ENCODE results near the gene RGS16. TPM values are rescaled to one million over a fixed set of nuclear protein-coding genes. Genes with fewer than 3 reads are reported as not detected.

RGS16 gene
- total and polyA plus RNA-seq, 2 of the 13 experiments (the other 11 are each of a cell fraction or from before 2014, with no cell fraction given) = not detected

- no peak for TF ChIP-seq TEAD3 (CRISPR knock-in tag; optimal IDR thresholded peaks at IDR 0.05; ENCODE audit: borderline replicate concordance)
- no peak for TF ChIP-seq POLR2G (IDR thresholded peaks at IDR 0.05; ENCODE audit: low read depth, low read length)
- no peak for TF ChIP-seq ZNF503 (CRISPR knock-in tag; IDR thresholded peaks at IDR 0.05)
- TF ChIP-seq ETV5 (CRISPR knock-in tag; IDR thresholded peaks at IDR 0.05; ENCODE audit: borderline replicate concordance) = no peak
- no peak for TF ChIP-seq HIC2 (CRISPR knock-in tag; IDR thresholded peaks at IDR 0.05; ENCODE audit: low read depth)
- no peak for TF ChIP-seq MEF2D (CRISPR knock-in tag; IDR thresholded peaks at IDR 0.05)
- no peak for TF ChIP-seq ASH2L (IDR thresholded peaks at IDR 0.05; ENCODE audit: insufficient read length, low read depth, low read length)
Observed at GRCh38 chr1:182563095-182563494, 41.1 kb downstream of the RGS16 start (continued).

GRCh38 chr1:182561456-182561855 is 42.7 kb downstream of the RGS16 start:
- no TSS peak for BruUV-seq (replicated peaks)
- Histone ChIP-seq H3K79me2 (ENCODE audit: insufficient read depth, low read length) (no peaks in the 10 kb centered on the region), H3K9me3 (ENCODE audit: low read length) (no peaks in the 10 kb centered on the region), H4K20me1 (ENCODE audit: insufficient read depth, low read length) (no peaks in the 10 kb centered on the region), H2AFZ (ENCODE audit: low read length) (no peak overlapping the region), H3K4me2 (ENCODE audit: low read depth, low read length) (no peak overlapping the region), H3K4me3 (replicated peaks in 1 of 3; ENCODE audit: insufficient read depth in 1 of 3, low read depth in 2 of 3, low read length in 3 of 3) (no peak overlapping the region), H3K27ac (ENCODE audit: extremely low read length, insufficient read depth, low read length) (no peak overlapping the region), H3K4me1 (ENCODE audit: insufficient read depth, low read length) (no peaks in the 10 kb centered on the region), H3K36me3 (replicated peaks in 1 of 2; ENCODE audit: control insufficient read depth in 1 of 2, insufficient read depth in 2 of 2, low read length in 2 of 2) (no peaks in the 10 kb centered on the region), H3K9ac (ENCODE audit: insufficient read depth, low read depth, low read length) (no peak overlapping the region), H3K27me3 (ENCODE audit: control insufficient read depth in 1 of 2, insufficient read depth in 2 of 2, low read length in 2 of 2) (no peaks in the 10 kb centered on the region; a peak in 1 of 5 replicates)
- 12% methylated on average over 4 of the region's 4 CpGs for WGBS (ENCODE audit: low lambda C conversion rate)
- in situ Hi-C loops (cut with HindIII; ENCODE audit: extremely low pct_ligation_motif_present, low pct_unique_long_range_greater_than_20kb) (no loop called here), intact Hi-C loops (cut with micrococcal nuclease; ENCODE audit: unreplicated experiment) (no loop called here)
- FAIRE-seq (no peak), DNase-seq (ENCODE audit: low spot score) (no peak), ATAC-seq (no peak)
- ChIA-PET CTCF (ENCODE audit: low intra/inter-chr PET ratio, low total read pairs) (no interaction called here), POLR2A (no interaction called here)
- TF ChIP-seq MZF1 (CRISPR knock-in tag; IDR thresholded peaks at IDR 0.05; ENCODE audit: borderline replicate concordance) (no peak), PREB (CRISPR knock-in tag; IDR thresholded peaks at IDR 0.05) (no peak), ZSCAN31 (CRISPR knock-in tag; IDR thresholded peaks at IDR 0.05; ENCODE audit: low read depth) (no peak), STAT6 (CRISPR knock-in tag; IDR thresholded peaks at IDR 0.05; ENCODE audit: borderline replicate concordance) (no peak), HNF1B (CRISPR knock-in tag; IDR thresholded peaks at IDR 0.05) (no peak), YEATS2 (CRISPR knock-in tag; IDR thresholded peaks at IDR 0.05; ENCODE audit: borderline replicate concordance) (no peak)
